Kidney (tissue), 14 donors: ENCODE data around the gene ZNF524. TPM values are rescaled to one million over a fixed set of nuclear protein-coding genes. Genes with fewer than 3 reads are reported as not detected.

ENCODE experiments used
- DNase-seq, 5 donors: peaks; one replicate each; pipeline ENCODE4 v3.0.0-alpha.2; 2013 to 2020
- FAIRE-seq: peaks from 2 replicates; lab custom pipeline; 2012; peaks lifted over from hg19 to GRCh38; lab: Jason Lieb, UNC
- H3K27ac ChIP-seq, 2 donors: one replicate each; pipeline ENCODE4 v1.7.0; 2013; ENCODE audit warnings: low read depth in 2 of 2, low read length in 2 of 2, inconsistent platforms in 1 of 2
- H3K27me3 ChIP-seq: one replicate; pipeline ENCODE4 v1.7.1; 2013; ENCODE audit warnings: low read length, inconsistent platforms; ENCODE audit not compliant: control insufficient read depth, insufficient read depth
- H3K36me3 ChIP-seq, 3 donors: one replicate each; pipeline versions ENCODE4 v1.7.0 to v1.7.1; 2013; ENCODE audit warnings: low read length in 3 of 3, control low read depth in 1 of 3, inconsistent platforms in 1 of 3; ENCODE audit not compliant: insufficient read depth in 3 of 3, control insufficient read depth in 2 of 3
- H3K4me1 ChIP-seq, 3 donors: one replicate each; pipeline versions ENCODE4 v1.7.0 to v1.7.1; 2013; ENCODE audit warnings: low read length in 3 of 3, inconsistent platforms in 1 of 3, low read depth in 1 of 3; ENCODE audit not compliant: control insufficient read depth in 2 of 3, insufficient read depth in 2 of 3
- H3K4me3 ChIP-seq, 3 donors: one replicate each; pipeline versions ENCODE4 v1.7.0 to v1.8.1; 2013; ENCODE audit warnings: low read length in 3 of 3, control low read depth in 1 of 3, inconsistent platforms in 1 of 3
- H3K9ac ChIP-seq, 3 donors: one replicate each; pipeline versions ENCODE4 v1.7.0 to v1.7.1; 2013; ENCODE audit warnings: low read length in 3 of 3, control low read depth in 1 of 3, inconsistent platforms in 1 of 3
- H3K9me3 ChIP-seq, 3 donors: one replicate each; pipeline versions ENCODE4 v1.7.0 to v1.7.1; 2013; ENCODE audit warnings: low read length in 3 of 3, control low read depth in 1 of 3, inconsistent platforms in 1 of 3; ENCODE audit not compliant: control insufficient read depth in 2 of 3, insufficient read depth in 1 of 3
- intact Hi-C: fragments of 100-400 bp; cut with DNase I; formaldehyde crosslinking; loops from one replicate; pipeline ENCODE4 v1.11.1; 2022
- polyA plus RNA-seq: library from polyadenylated mRNA; stranded (reverse); fragments of 350-450 nt; fragmentation: Illumina TruSeq; extraction: RNeasy Lipid Tissue Mini Kit (QIAGEN cat#74804); gene quantifications from one replicate; pipeline ENCODE4 v1.2.3, GENCODE V29; 2014; ENCODE audit warnings: low read depth, low replicate concordance; ENCODE audit not compliant: insufficient read depth
- total RNA-seq: library from RNA; stranded (reverse); fragmentation: NEBNext Ultra II Directional; extraction: Animal tissue kit (Norgen Biotek cat#: 25700); gene quantifications from one replicate; pipeline ENCODE4 v1.2.1, GENCODE V29; 2021
- TF ChIP-seq, protein P1 (sequence below): IDR thresholded peaks from 3 replicates; pipeline ENCODE4 v1.5.1; 2012; ENCODE audit warnings: mild to moderate bottlenecking, moderate library complexity, borderline replicate concordance; ENCODE audit not compliant: insufficient read depth; ENCODE audit errors: extremely low read depth
- donor health status: control.
- donor health status: control.
- donor health status: control.
- donor health status: control.
- donor health status: control.
- donor health status: DM: yes; HTN: yes; CAD: no.
- donor health status: Normal renal cell carcinoma (clear cell type).

Gene ZNF524
- total and polyA plus RNA-seq, 2 donors from 2014 or later = 22.9 to 32.6 TPM

DNA sequence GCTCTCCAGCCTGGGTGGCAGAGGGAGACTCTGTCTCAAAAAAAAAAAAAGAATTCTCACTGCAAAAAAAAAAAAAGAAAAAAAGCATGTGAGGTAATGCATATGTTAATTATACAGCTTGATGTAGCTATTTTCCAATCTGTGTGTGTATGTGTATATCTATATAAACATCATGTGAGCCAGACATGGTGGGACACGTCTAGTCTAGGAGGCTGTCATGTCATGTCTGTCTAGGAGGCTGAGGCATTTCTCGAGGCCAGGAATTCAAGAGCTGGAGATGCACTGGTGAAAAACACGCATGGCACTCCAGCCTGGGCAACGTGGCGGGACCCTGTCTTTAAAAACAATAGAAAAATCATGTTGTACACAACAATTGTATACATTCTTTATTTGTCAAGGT, 47.9 kb upstream of the ZNF524 start:
- H3K9ac ChIP-seq = no peak overlapping the region
- H3K27me3 ChIP-seq = no peaks in the 10 kb centered on the region
- TF ChIP-seq, protein P1, sequence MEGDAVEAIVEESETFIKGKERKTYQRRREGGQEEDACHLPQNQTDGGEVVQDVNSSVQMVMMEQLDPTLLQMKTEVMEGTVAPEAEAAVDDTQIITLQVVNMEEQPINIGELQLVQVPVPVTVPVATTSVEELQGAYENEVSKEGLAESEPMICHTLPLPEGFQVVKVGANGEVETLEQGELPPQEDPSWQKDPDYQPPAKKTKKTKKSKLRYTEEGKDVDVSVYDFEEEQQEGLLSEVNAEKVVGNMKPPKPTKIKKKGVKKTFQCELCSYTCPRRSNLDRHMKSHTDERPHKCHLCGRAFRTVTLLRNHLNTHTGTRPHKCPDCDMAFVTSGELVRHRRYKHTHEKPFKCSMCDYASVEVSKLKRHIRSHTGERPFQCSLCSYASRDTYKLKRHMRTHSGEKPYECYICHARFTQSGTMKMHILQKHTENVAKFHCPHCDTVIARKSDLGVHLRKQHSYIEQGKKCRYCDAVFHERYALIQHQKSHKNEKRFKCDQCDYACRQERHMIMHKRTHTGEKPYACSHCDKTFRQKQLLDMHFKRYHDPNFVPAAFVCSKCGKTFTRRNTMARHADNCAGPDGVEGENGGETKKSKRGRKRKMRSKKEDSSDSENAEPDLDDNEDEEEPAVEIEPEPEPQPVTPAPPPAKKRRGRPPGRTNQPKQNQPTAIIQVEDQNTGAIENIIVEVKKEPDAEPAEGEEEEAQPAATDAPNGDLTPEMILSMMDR = no peak
- FAIRE-seq = no peak
- intact Hi-C loops = no loop called here
- no peaks in the 10 kb centered on the region for H3K36me3 ChIP-seq
- no peak overlapping the region for H3K4me3 ChIP-seq
- DNase-seq = no peak
- H3K4me1 ChIP-seq = no peaks in the 10 kb centered on the region
- no peak overlapping the region for H3K27ac ChIP-seq
- H3K9me3 ChIP-seq = no peaks in the 10 kb centered on the region

DNA sequence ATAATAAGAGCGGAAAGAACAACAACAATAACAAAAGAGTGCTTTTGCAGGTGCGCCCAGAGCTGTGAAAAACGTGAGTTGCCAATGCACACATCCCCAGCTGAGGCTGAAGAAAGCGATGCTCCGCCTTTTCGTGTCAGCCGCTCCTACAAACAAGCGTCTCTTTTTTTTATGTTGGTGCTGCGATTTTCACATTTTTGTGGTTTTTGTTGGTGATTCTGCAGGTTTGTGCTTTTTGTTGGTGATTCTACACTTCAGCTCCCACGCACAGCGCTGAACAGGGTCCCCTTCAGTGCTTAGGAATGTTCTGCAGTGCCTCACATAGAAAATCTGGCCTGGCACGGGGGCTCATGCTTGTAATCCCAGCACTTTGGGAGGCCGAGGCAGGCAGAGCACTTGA, 47.5 kb upstream of the ZNF524 start:
- Histone ChIP-seq H3K9ac (no peak overlapping the region), H3K4me3 (no peak overlapping the region), H3K27ac (no peak overlapping the region), H3K9me3 (no peaks in the 10 kb centered on the region), H3K27me3 (no peaks in the 10 kb centered on the region), H3K4me1 (no peaks in the 10 kb centered on the region), H3K36me3 (no peaks in the 10 kb centered on the region)
- DNase-seq (peak in 1 of 5 donors; percentile 53), FAIRE-seq (no peak)
- intact Hi-C loops = no loop called here
- TF ChIP-seq, protein P1 = no peak

DNA sequence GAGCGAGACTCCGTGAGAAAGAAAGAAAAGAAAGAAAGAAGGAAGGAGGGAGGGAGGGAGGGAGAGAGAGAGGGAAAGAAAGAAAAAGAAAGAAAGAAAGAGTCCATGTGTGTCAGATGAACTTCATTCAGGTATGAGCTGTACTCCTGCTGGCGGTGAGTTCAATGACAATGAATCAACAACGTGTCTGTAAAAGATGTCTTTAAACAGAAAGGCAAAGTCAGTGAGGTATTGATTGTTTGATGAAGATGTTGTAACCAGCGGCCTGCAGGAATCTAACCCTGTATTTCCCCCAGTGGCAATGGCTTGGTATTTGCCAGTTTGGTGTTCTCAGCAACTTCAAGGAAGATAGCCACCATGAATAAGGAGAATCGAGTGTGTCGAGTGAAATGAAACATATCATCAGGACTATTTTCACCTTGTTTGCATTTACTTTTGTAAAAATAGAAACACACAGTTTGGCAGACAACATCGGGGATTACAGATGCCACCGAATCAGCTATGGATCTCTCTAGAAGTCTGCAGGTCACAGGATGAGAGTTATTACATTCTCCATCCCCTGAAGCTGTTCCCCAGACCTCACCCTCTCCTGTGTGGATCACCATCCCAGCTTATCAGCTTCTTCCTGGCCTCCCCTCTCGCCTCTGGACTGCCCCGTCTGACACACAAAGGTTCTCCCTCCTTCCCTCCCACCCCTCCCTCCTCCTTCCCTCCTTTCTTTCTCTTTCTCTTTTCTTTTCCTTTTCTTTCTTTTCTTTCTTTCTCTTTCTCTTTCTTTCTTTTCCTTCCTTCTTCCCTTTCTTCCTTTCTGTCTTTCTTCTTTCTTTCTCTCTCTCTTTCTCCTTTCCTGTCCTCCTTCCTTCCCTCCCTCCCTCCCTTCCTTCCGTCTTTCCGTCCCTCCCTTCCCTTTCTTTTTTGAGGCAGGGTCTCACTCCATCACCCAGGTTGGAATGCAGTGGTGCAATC, 46.6 kb upstream of the ZNF524 start:
- TF ChIP-seq, protein P1 = no peak
- H3K4me3 ChIP-seq = no peak overlapping the region
- H3K27me3 ChIP-seq = no peaks in the 10 kb centered on the region
- no peak overlapping the region for H3K9ac ChIP-seq
- no peak for DNase-seq
- intact Hi-C loops = no loop called here
- FAIRE-seq = no peak
- H3K9me3 ChIP-seq = no peaks in the 10 kb centered on the region
- H3K36me3 ChIP-seq = no peaks in the 10 kb centered on the region
- no peaks in the 10 kb centered on the region for H3K4me1 ChIP-seq
- no peak overlapping the region for H3K27ac ChIP-seq
